ENCODE results near the gene GTF2F1.
A peak's percentile ranks its signal among the peaks of the same experiment; 100 is the strongest.

GTF2F1 gene

DNA sequence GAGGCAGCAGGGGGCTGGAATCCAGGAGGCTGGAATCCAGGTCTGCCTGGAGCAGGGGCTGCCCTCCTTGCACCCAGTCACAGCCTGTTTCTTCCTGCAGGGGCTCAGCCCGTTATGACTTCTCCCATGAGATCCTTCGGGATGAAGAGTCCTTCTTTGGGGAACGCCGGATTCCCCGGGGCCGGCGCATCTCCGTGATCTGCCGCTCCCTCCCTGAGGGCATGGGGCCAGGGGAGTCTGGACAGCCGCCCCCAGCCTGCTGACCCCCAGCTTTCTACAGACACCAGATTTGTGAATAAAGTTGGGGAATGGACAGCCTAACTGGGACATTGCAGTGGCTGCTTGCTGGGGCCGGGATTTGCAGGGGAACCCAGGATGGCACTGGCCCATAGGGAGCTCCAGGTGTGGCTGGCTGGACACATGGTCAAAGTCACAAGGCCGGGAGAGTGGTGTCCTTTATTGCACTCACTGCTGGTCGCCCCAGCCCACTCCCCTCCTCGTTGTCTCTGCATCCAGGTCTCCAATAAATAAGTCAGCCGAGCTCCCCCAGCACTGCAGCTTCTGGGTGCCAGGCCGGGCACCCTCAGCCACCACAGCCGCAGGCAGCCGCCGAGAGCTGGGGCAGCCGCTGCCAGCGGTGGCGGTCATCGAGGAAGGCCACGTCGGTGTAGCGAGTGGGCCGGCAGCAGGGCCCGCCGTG lies 18.1 kb downstream of the GTF2F1 start:
- no peak overlapping the region for H3K4me3 ChIP-seq (ENCODE audit: low read depth, low read length)
- no peak for DNase-seq (ENCODE audit: low read depth)
- TF ChIP-seq, protein P1, sequence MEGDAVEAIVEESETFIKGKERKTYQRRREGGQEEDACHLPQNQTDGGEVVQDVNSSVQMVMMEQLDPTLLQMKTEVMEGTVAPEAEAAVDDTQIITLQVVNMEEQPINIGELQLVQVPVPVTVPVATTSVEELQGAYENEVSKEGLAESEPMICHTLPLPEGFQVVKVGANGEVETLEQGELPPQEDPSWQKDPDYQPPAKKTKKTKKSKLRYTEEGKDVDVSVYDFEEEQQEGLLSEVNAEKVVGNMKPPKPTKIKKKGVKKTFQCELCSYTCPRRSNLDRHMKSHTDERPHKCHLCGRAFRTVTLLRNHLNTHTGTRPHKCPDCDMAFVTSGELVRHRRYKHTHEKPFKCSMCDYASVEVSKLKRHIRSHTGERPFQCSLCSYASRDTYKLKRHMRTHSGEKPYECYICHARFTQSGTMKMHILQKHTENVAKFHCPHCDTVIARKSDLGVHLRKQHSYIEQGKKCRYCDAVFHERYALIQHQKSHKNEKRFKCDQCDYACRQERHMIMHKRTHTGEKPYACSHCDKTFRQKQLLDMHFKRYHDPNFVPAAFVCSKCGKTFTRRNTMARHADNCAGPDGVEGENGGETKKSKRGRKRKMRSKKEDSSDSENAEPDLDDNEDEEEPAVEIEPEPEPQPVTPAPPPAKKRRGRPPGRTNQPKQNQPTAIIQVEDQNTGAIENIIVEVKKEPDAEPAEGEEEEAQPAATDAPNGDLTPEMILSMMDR (IDR thresholded peaks at IDR 0.05; ENCODE audit: low read depth, low read length, missing control alignments), result no peak

DNA sequence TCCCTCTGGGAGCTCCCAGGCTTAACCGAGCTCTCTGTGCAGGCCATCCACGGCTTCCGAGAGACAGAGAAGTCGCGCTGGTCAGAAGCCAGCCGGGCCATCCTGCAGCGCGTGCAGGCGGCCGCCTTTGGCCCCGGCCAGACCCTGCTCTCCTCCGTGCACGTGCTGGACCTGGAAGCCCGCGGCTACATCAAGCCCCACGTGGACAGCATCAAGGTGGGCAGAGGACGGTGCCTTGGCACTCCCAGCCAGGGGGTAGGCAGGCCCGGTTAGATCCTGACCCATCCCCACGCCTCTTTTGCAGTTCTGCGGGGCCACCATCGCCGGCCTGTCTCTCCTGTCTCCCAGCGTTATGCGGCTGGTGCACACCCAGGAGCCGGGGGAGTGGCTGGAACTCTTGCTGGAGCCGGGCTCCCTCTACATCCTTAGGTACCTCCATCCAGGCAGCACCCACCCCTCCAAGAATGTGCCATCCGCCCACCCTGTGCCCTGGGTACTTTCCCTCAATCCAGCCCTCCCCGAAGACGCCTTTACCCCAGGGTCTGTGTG lies 18.7 kb downstream of the GTF2F1 start:
- TF ChIP-seq, protein P1 (IDR thresholded peaks at IDR 0.05; ENCODE audit: low read depth, low read length, missing control alignments), result no peak
- H3K4me3 ChIP-seq (ENCODE audit: low read depth, low read length), result peak overlapping the region; percentile 58

DNA sequence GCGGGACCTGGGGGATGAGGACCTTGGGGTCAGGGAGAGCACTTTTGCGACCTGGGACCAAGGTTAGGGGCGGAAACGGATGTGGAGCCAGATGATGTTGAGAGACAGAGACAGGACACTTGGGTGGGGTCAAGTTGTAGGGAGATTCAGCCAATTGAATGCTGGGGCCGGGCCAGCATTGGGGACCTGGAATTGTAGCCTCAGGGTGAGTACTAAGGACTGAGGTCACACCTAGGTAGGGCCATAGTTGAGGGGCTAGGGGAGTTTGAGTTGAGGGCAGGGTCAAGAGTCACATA lies 19.2 kb downstream of the GTF2F1 start:
- TF ChIP-seq, protein P1 (IDR thresholded peaks at IDR 0.05; ENCODE audit: low read depth, low read length, missing control alignments), result no peak
- no peak for DNase-seq (ENCODE audit: low read depth)
- peak overlapping the region; percentile 58 for H3K4me3 ChIP-seq (ENCODE audit: low read depth, low read length)

More for the DNA sequence above, 18.7 kb downstream of the GTF2F1 start:
- DNase-seq (ENCODE audit: low read depth), result no peak

DNA sequence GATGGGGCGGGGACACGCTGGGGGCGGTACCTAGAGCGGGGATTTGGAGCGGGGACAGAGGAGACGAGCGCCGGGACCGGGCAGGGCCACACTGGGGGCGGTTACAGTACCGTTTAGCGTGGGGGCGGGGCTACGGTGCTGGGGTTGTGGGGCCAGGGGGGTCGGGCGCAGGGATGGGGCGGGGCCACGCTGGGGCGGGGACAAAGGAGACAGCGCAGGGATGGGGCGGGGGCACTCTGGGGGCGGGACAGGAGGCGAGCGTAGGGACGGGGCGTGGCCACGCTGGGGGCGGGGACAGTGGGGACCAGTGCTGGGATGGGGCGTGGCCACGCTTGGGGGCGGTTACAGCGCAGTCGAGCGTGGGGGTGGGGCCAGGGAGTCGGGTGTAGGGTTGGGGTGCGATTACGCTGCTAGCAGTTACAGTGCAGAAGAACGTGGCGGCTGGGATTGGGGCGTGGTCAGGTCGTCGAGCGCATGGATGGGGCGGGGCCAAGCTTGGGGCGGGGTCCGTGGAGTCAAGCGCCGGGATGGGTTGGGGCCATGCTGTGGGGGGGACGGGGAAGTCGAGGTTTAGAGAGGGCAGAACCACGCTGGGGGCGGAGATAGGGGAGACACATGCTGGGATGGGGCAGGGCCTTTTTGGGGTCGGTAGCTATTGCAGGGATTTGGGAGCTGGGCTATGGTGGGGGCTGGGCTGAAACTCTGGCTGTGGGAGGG lies 19.7 kb downstream of the GTF2F1 start:
- DNase-seq (ENCODE audit: low read depth), result peak; percentile 92
- TF ChIP-seq, protein P1 (IDR thresholded peaks at IDR 0.05; ENCODE audit: low read depth, low read length, missing control alignments), result no peak
- peak overlapping the region; percentile 98 for H3K4me3 ChIP-seq (ENCODE audit: low read depth, low read length)

DNA sequence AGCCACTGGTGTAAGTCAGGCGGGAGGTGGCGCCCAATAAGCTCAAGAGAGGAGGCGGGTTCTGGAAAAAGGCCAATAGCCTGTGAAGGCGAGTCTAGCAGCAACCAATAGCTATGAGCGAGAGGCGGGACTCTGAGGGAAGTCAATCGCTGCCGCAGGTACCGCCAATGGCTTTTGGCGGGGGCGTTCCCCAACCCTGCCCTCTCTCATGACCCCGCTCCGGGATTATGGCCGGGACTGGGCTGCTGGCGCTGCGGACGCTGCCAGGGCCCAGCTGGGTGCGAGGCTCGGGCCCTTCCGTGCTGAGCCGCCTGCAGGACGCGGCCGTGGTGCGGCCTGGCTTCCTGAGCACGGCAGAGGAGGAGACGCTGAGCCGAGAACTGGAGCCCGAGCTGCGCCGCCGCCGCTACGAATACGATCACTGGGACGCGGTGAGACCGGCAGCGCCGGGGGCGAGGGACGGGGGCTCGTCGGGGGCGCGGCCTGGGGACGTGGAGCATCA lies 20.3 kb downstream of the GTF2F1 start, which contains the start of gene ALKBH7:
ALKBH7 (plus strand) TSS at position 201 of the 502 bp plus-strand sequence; CDS start at position 228, 27 bp downstream.
- H3K4me3 ChIP-seq (ENCODE audit: low read depth, low read length), result peak within 1 kb of the TSS; percentile 98
- DNase-seq (ENCODE audit: low read depth), result peak; percentile 100
- TF ChIP-seq, protein P1 (IDR thresholded peaks at IDR 0.05; ENCODE audit: low read depth, low read length, missing control alignments), result no peak

DNA sequence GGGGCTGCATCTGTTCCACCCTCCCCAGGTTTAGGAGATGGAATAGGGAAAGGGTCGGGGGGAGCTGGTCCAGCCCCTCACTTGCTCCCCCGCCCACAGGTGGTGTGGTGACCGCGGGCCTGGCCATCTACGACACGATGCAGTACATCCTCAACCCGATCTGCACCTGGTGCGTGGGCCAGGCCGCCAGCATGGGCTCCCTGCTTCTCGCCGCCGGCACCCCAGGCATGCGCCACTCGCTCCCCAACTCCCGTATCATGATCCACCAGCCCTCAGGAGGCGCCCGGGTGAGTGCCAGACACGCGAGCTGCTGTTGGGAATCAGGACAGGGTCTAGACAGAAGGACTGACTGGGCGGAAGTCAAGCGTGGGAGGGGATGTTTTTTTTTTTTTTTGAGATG lies 28.6 kb downstream of the GTF2F1 start:
- TF ChIP-seq, protein P1 (IDR thresholded peaks at IDR 0.05; ENCODE audit: low read depth, low read length, missing control alignments), result no peak
- no peak for DNase-seq (ENCODE audit: low read depth)
- no peak overlapping the region for H3K4me3 ChIP-seq (ENCODE audit: low read depth, low read length)

Measured in GM12864 (cell line).